H1 (cell line): Measurements from ENCODE around the gene KIN. TPM values are rescaled to one million over a fixed set of nuclear protein-coding genes. Genes with fewer than 3 reads are reported as not detected.

Experiments used
- CTCF ChIA-PET: fragments of 300-600 bp; sonication (Branson Sonifier 250); formaldehyde crosslinking; loops from one replicate; lab custom pipeline; 2021; ENCODE audit not compliant: partially characterized antibody; lab: Charles Lee
- POLR2A ChIA-PET: fragments of 300-600 bp; sonication (Branson Sonifier 250); formaldehyde crosslinking; loops from one replicate; lab custom pipeline; 2021; ENCODE audit warnings: inconsistent platforms; ENCODE audit not compliant: partially characterized antibody; lab: Charles Lee
- DNase-seq, 2 experiments: peaks; one replicate each; pipeline versions ENCODE4 v3.0.0 to v3.0.0-alpha.2; 2010 to 2022; ENCODE audit warnings: low spot score in 2 of 2, low read depth in 1 of 2, mixed read lengths in 1 of 2
- FAIRE-seq: peaks from 2 replicates; lab custom pipeline; 2011; peaks lifted over from hg19 to GRCh38; lab: Jason Lieb, UNC
- H2AFZ ChIP-seq: 2 replicates; pipeline ENCODE4 v1.8.1; 2012; ENCODE audit warnings: low read length, inconsistent platforms
- H2AK5ac ChIP-seq: 2 replicates; pipeline ENCODE4 v1.6.1; 2013; ENCODE audit warnings: low read depth, low read length
- H2BK120ac ChIP-seq: replicated peaks from 2 replicates; pipeline ENCODE3; 2013; ENCODE audit warnings: low read depth, low read length, inconsistent platforms
- H2BK12ac ChIP-seq: 2 replicates; pipeline ENCODE4 v1.6.1; 2013; ENCODE audit warnings: low read depth, low read length
- H2BK15ac ChIP-seq: 2 replicates; pipeline ENCODE4 v1.6.1; 2013; ENCODE audit warnings: low read length
- H2BK20ac ChIP-seq: 2 replicates; pipeline ENCODE4 v1.6.1; 2013; ENCODE audit warnings: low read length
- H2BK5ac ChIP-seq: 2 replicates; pipeline ENCODE4 v1.6.1; 2013; ENCODE audit warnings: low read depth, low read length
- H3K14ac ChIP-seq: 2 replicates; pipeline ENCODE4 v1.6.1; 2013; ENCODE audit warnings: inconsistent platforms; ENCODE audit not compliant: insufficient read length
- H3K18ac ChIP-seq: 2 replicates; pipeline ENCODE4 v1.6.1; 2013; ENCODE audit warnings: low read length; ENCODE audit errors: extremely low read depth
- H3K23ac ChIP-seq: 2 replicates; pipeline ENCODE4 v1.6.1; 2013; ENCODE audit warnings: inconsistent platforms; ENCODE audit not compliant: insufficient read length
- H3K23me2 ChIP-seq: 2 replicates; pipeline ENCODE4 v1.6.1; 2013; ENCODE audit warnings: low read depth, low read length
- H3K27ac ChIP-seq: 2 replicates; pipeline ENCODE4 v1.6.1; 2011; ENCODE audit warnings: low read depth, low read length, inconsistent platforms
- H3K27me3 ChIP-seq, 4 experiments: replicated peaks in 1 of 4; 1 replicate in 1 of 4; 2 replicates in 3 of 4; pipeline versions ENCODE4 v1.6.1 to v1.8.1; 2011 to 2013; ENCODE audit warnings: low read length in 3 of 4, mild to moderate bottlenecking in 3 of 4, inconsistent platforms in 2 of 4, mixed read lengths in 2 of 4, moderate library complexity in 1 of 4; ENCODE audit not compliant: control insufficient read depth in 3 of 4, insufficient read depth in 3 of 4; ENCODE audit errors: extremely low read depth in 1 of 4
- H3K36me3 ChIP-seq, 4 experiments: 2 replicates each; pipeline versions ENCODE4 v1.6.1 to v1.8.1; 2011 to 2013; ENCODE audit warnings: mild to moderate bottlenecking in 4 of 4, low read length in 3 of 4, moderate library complexity in 2 of 4, control low read depth in 1 of 4, inconsistent platforms in 1 of 4; ENCODE audit not compliant: insufficient read depth in 4 of 4, control insufficient read depth in 2 of 4
- H3K4ac ChIP-seq: replicated peaks from 2 replicates; pipeline ENCODE3; 2013; ENCODE audit warnings: low read length, low read depth, mixed read lengths, inconsistent platforms; ENCODE audit not compliant: insufficient read length
- H3K4me1 ChIP-seq, 4 experiments: replicated peaks in 1 of 4; 1 replicate in 1 of 4; 2 replicates in 3 of 4; pipeline versions ENCODE4 v1.6.1 to v1.8.1; 2011 to 2013; ENCODE audit warnings: low read length in 3 of 4, inconsistent platforms in 2 of 4, mixed read lengths in 1 of 4; ENCODE audit not compliant: insufficient read depth in 4 of 4, control insufficient read depth in 3 of 4
- H3K4me2 ChIP-seq, 2 experiments: 2 replicates each; pipeline versions ENCODE4 v1.6.1 to v1.8.1; 2011 to 2013; ENCODE audit warnings: low read depth in 2 of 2, low read length in 2 of 2, control low read depth in 1 of 2, inconsistent platforms in 1 of 2, mild to moderate bottlenecking in 1 of 2; ENCODE audit not compliant: insufficient read depth in 1 of 2
- H3K4me3 ChIP-seq, 4 experiments: fragments of 200-600, 300-600 bp in 1 of 4; sonication (generic), shearing (Covaris generic), sonication (Bioruptor Twin) in 1 of 4; 2 replicates each; pipeline versions ENCODE4 v1.5.1 to v1.8.1; 2011 to 2016; ENCODE audit warnings: low read length in 4 of 4, low read depth in 3 of 4, control low read depth in 2 of 4, inconsistent platforms in 2 of 4, mild to moderate bottlenecking in 2 of 4, mixed read lengths in 1 of 4, moderate library complexity in 1 of 4; ENCODE audit not compliant: insufficient read depth in 2 of 4; ENCODE audit errors: extremely low read depth in 1 of 4
- H3K56ac ChIP-seq: replicated peaks from 2 replicates; pipeline ENCODE3; 2013; ENCODE audit warnings: low read depth, mild to moderate bottlenecking, mixed read lengths, low read length, inconsistent platforms; ENCODE audit not compliant: insufficient read length
- H3K79me1 ChIP-seq: 2 replicates; pipeline ENCODE4 v1.6.1; 2013; ENCODE audit warnings: low read depth, low read length, control low read depth
- H3K79me2 ChIP-seq, 2 experiments: 2 replicates each; pipeline versions ENCODE4 v1.6.1 to v1.8.1; 2012 to 2013; ENCODE audit warnings: low read length in 2 of 2, mild to moderate bottlenecking in 2 of 2, inconsistent platforms in 1 of 2; ENCODE audit not compliant: insufficient read depth in 2 of 2, control insufficient read depth in 1 of 2
- H3K9ac ChIP-seq, 4 experiments: replicated peaks in 1 of 4; 1 replicate in 1 of 4; 2 replicates in 3 of 4; pipeline versions ENCODE4 v1.6.1 to v1.8.1; 2011 to 2013; ENCODE audit warnings: low read depth in 3 of 4, low read length in 3 of 4, control low read depth in 2 of 4, mild to moderate bottlenecking in 2 of 4, moderate library complexity in 2 of 4, inconsistent platforms in 1 of 4; ENCODE audit errors: extremely low read depth in 1 of 4
- H3K9me3 ChIP-seq, 2 experiments: 2 replicates each; pipeline versions ENCODE4 v1.6.1 to v1.8.1; 2012 to 2013; ENCODE audit warnings: mild to moderate bottlenecking in 2 of 2, moderate library complexity in 2 of 2, control low read depth in 1 of 2, inconsistent platforms in 1 of 2, low read depth in 1 of 2, low read length in 1 of 2, mixed read lengths in 1 of 2; ENCODE audit not compliant: insufficient read depth in 2 of 2
- H4K20me1 ChIP-seq, 2 experiments: replicated peaks in 1 of 2; 2 replicates each; pipeline versions ENCODE3 to v1.8.1; 2011 to 2013; ENCODE audit warnings: inconsistent platforms in 2 of 2, low read length in 2 of 2, mild to moderate bottlenecking in 1 of 2; ENCODE audit not compliant: insufficient read depth in 2 of 2, control insufficient read depth in 1 of 2
- H4K5ac ChIP-seq: 2 replicates; pipeline ENCODE4 v1.6.1; 2013; ENCODE audit warnings: low read length, low read depth, mixed read lengths, inconsistent platforms; ENCODE audit not compliant: insufficient read length
- H4K8ac ChIP-seq: 2 replicates; pipeline ENCODE4 v1.8.0; 2013; ENCODE audit warnings: mild to moderate bottlenecking, moderate library complexity, low read length, inconsistent platforms; ENCODE audit not compliant: insufficient read depth; ENCODE audit errors: extremely low read depth
- H4K91ac ChIP-seq: replicated peaks from 2 replicates; pipeline ENCODE3; 2013; ENCODE audit warnings: low read length, mixed read lengths, inconsistent platforms; ENCODE audit not compliant: insufficient read length
- EGR1 ChIP-seq: IDR thresholded peaks from 2 replicates; pipeline ENCODE4 v1.6.1; 2011; ENCODE audit warnings: low read depth, low read length, borderline replicate concordance
- WGBS, 2 experiments: shearing (Covaris generic) in 1 of 2; methylation state at CpG; one replicate each; pipeline versions ENCODE4 v1.1.6 to v1.1.7; 2013 to 2015; ENCODE audit warnings: low lambda C conversion rate in 2 of 2, mixed read lengths in 2 of 2, inconsistent platforms in 1 of 2, low coverage in 1 of 2, missing lambda C conversion rate in 1 of 2; ENCODE audit not compliant: insufficient replicate concordance in 2 of 2, insufficient coverage in 1 of 2, insufficient read length in 1 of 2; ENCODE audit errors: extremely low coverage in 1 of 2, missing lambda C conversion rate in 1 of 2; 5-methylcytosine and 5-hydroxymethylcytosine counted together
- polyA plus RNA-seq, 7 experiments: library from polyadenylated mRNA; depleted of rRNA in 3 of 7; stranded (reverse) in 5 of 7; unstranded in 2 of 7; fragments of >200 nt in 5 of 7; fragments of 200-250 nt in 2 of 7; gene quantifications; 1 replicate in 5 of 7; 2 replicates in 1 of 7; 4 replicates in 1 of 7; pipeline versions ENCODE4 v1.2.1 to v1.2.3, GENCODE V29; 2011 to 2013; ENCODE audit warnings: missing spikeins in 2 of 7, mixed read lengths in 2 of 7
- total RNA-seq: library from RNA; stranded (reverse); fragmentation: NEBNext Ultra II Directional; extraction: Animal tissue kit (Norgen Biotek cat#: 25700); gene quantifications from 2 replicates; pipeline ENCODE4 v1.2.1, GENCODE V29; 2021

The KIN gene
- total and polyA plus RNA-seq, 2 of the 8 experiments (the other 6 are each of a cell fraction or from before 2014, with no cell fraction given), result 3.7 to 16.5 TPM

DNA sequence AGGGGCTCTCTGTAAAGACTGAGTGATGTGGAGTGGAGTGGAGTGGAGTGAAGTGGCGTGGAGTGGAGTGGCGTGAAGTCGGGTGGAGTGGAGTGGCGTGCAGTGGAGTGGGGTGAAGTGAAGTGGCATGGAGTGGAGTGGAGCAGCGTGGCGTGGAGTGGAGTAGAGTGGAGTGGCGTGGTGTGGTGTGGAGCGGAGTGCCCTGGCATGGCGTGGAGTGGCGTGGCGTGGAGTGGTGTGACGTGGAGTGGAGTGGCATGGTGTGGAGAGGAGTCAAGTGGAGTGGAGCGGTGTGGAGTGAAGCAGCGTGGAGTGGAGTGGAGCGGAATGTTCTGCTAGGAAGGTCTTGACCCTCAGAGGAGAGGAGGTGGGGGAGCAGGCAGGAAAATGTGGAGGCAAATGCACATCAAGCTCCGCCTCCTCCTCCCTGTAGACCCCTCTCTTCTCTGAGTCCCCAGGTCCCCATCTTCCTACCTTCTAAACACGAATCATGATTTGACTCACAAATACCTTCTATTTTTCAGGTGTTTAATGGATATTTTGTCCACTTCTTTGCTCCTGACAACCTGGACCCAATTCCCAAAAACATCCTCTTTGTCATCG is 64.8 kb downstream of the KIN start:
- Histone ChIP-seq H3K23ac (no peak overlapping the region), H3K27ac (no peak overlapping the region), H2AK5ac (no peak overlapping the region), H3K9ac (no peak overlapping the region), H3K4me2 (no peak overlapping the region), H3K4me1 (no peaks in the 10 kb centered on the region), H3K4me3 (no peak overlapping the region), H3K36me3 (no peaks in the 10 kb centered on the region), H4K5ac (no peak overlapping the region), H2AFZ (no peak overlapping the region), H4K91ac (no peak overlapping the region), H4K8ac (no peak overlapping the region), H2BK12ac (peak overlapping the region; percentile 64; the same call in 1 of the 2 replicates), H2BK20ac (peak overlapping the region; percentile 67; the same call in 1 of the 2 replicates), H4K20me1 (no peaks in the 10 kb centered on the region), H2BK5ac (no peak overlapping the region), H3K79me1 (no peaks in the 10 kb centered on the region), H3K79me2 (no peaks in the 10 kb centered on the region), H3K9me3 (no peaks in the 10 kb centered on the region), H3K18ac (no peak overlapping the region), H3K23me2 (peaks cover 3% of the 10 kb centered on the region; the same call in 1 of the 2 replicates), H2BK120ac (no peak overlapping the region), H3K27me3 (no peaks in the 10 kb centered on the region), H2BK15ac (no peak overlapping the region), H3K4ac (no peak overlapping the region), H3K56ac (no peak overlapping the region), H3K14ac (no peak overlapping the region)
- WGBS, 2 experiments, result 86 to 100% methylated on average over 1 to 18 of the region's 18 CpGs
- no peak for DNase-seq
- ChIA-PET POLR2A (no interaction called here), CTCF (interaction anchor here (0.9 to 1.2 kb wide), 2 partner anchors 11 to 198 kb away, joined by 3 to 4 read pairs; no protein-coding TSS in a partner anchor)
- no peak for FAIRE-seq
- no peak for TF ChIP-seq EGR1
